Osteoblast (primary cell): Measurements from ENCODE around the gene GRAMD1B. TPM values are rescaled to one million over a fixed set of nuclear protein-coding genes. Genes with fewer than 3 reads are reported as not detected.

Experiments used
- DNase-seq: peaks from one replicate; pipeline ENCODE4 v3.0.0; 2011; ENCODE audit warnings: low spot score, mixed read lengths; ENCODE audit not compliant: insufficient read length; ENCODE audit errors: missing footprints
- H2AFZ ChIP-seq: 2 replicates; pipeline ENCODE4 v1.6.0; 2011; ENCODE audit warnings: mild to moderate bottlenecking, low read length
- H3K27ac ChIP-seq: 2 replicates; pipeline ENCODE4 v1.5.1; 2011; ENCODE audit warnings: mild to moderate bottlenecking, low read depth, low read length, moderate library complexity
- H3K27me3 ChIP-seq: 2 replicates; pipeline ENCODE4 v1.6.0; 2012; ENCODE audit warnings: mild to moderate bottlenecking, control low read depth, inconsistent platforms, low read length, moderate library complexity; ENCODE audit not compliant: insufficient read depth
- H3K36me3 ChIP-seq: 2 replicates; pipeline ENCODE4 v1.5.1; 2011; ENCODE audit warnings: mild to moderate bottlenecking, low read length, control low read depth, moderate library complexity; ENCODE audit not compliant: insufficient read depth
- H3K4me1 ChIP-seq: 2 replicates; pipeline ENCODE4 v1.5.1; 2011; ENCODE audit warnings: mild to moderate bottlenecking, low read length, control low read depth, moderate library complexity; ENCODE audit not compliant: insufficient read depth
- H3K4me2 ChIP-seq: 2 replicates; pipeline ENCODE4 v1.6.0; 2011; ENCODE audit warnings: mild to moderate bottlenecking, low read length; ENCODE audit not compliant: insufficient read depth
- H3K4me3 ChIP-seq: fragments of 200-600 bp; sonication (generic); 3 replicates; pipeline ENCODE4 v1.5.1; 2012; ENCODE audit warnings: mild to moderate bottlenecking, low read length, inconsistent platforms; ENCODE audit not compliant: insufficient read depth
- H3K79me2 ChIP-seq: 2 replicates; pipeline ENCODE4 v1.6.0; 2012; ENCODE audit warnings: mild to moderate bottlenecking, low read length, control low read depth, inconsistent platforms; ENCODE audit not compliant: insufficient read depth
- H3K9me3 ChIP-seq: 2 replicates; pipeline ENCODE4 v1.5.1; 2011; ENCODE audit warnings: low read depth, low read length, control low read depth
- H4K20me1 ChIP-seq: 2 replicates; pipeline ENCODE4 v1.6.0; 2012; ENCODE audit warnings: mild to moderate bottlenecking, low read length, control low read depth; ENCODE audit not compliant: insufficient read depth
- total RNA-seq: library from RNA; depleted of rRNA; stranded (reverse); fragments of >200 nt; gene quantifications from 2 replicates; pipeline ENCODE4 v1.2.3, GENCODE V29; 2012
- TF ChIP-seq, protein P1 (sequence below): IDR thresholded peaks from 2 replicates; pipeline ENCODE4 v1.5.1; 2011; ENCODE audit warnings: mild to moderate bottlenecking, low read depth, low read length, moderate library complexity; ENCODE audit errors: extremely low read depth

The GRAMD1B gene
- total RNA-seq, 1 donor, result 15.2 TPM

GRCh38 chr11:123473941-123474677 lies 44.0 kb downstream of the GRAMD1B start:
- Histone ChIP-seq H3K4me3 (no peak overlapping the region), H3K79me2 (peaks cover 61% of the 10 kb centered on the region), H3K4me1 (peaks cover 35% of the 10 kb centered on the region), H3K36me3 (no peaks in the 10 kb centered on the region), H3K27me3 (no peaks in the 10 kb centered on the region), H3K9me3 (no peaks in the 10 kb centered on the region), H3K27ac (peak overlapping the region; percentile 96), H3K4me2 (peak overlapping the region; percentile 42), H2AFZ (no peak overlapping the region), H4K20me1 (no peaks in the 10 kb centered on the region)
- TF ChIP-seq, protein P1, sequence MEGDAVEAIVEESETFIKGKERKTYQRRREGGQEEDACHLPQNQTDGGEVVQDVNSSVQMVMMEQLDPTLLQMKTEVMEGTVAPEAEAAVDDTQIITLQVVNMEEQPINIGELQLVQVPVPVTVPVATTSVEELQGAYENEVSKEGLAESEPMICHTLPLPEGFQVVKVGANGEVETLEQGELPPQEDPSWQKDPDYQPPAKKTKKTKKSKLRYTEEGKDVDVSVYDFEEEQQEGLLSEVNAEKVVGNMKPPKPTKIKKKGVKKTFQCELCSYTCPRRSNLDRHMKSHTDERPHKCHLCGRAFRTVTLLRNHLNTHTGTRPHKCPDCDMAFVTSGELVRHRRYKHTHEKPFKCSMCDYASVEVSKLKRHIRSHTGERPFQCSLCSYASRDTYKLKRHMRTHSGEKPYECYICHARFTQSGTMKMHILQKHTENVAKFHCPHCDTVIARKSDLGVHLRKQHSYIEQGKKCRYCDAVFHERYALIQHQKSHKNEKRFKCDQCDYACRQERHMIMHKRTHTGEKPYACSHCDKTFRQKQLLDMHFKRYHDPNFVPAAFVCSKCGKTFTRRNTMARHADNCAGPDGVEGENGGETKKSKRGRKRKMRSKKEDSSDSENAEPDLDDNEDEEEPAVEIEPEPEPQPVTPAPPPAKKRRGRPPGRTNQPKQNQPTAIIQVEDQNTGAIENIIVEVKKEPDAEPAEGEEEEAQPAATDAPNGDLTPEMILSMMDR, result no peak
- DNase-seq, result peak; percentile 90

- DNase-seq, result peak; percentile 75
- Histone ChIP-seq H4K20me1 (no peaks in the 10 kb centered on the region), H3K4me1 (peaks cover 43% of the 10 kb centered on the region), H3K4me2 (peak overlapping the region; percentile 42), H2AFZ (peak overlapping the region; percentile 42), H3K4me3 (peak overlapping the region; percentile 6), H3K9me3 (no peaks in the 10 kb centered on the region), H3K27ac (peak overlapping the region; percentile 96), H3K27me3 (no peaks in the 10 kb centered on the region), H3K79me2 (peaks cover 63% of the 10 kb centered on the region), H3K36me3 (no peaks in the 10 kb centered on the region)
- TF ChIP-seq, protein P1, result no peak
Measured at GRCh38 chr11:123474994-123475393, 44.9 kb downstream of the GRAMD1B start.

DNA sequence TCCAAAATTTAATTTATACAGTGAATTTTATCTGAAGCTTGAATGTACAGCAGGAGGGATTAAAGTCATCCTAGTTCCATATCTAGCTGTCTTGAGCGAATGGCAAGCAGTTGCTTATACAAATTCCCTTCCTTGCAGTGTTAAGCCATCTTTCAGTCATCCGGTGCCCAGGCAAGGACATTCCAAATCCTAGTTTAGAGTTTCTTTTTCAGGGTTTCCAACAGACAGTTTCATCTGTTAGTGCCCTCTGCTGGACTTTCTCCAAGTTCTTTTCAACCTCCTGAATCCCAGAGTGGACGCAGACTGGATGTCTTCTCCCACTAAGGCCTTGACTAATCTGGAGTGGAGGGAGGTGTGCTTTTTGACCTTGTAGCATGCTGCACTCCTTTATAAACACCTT lies 45.4 kb downstream of the GRAMD1B start:
- Histone ChIP-seq H4K20me1 (no peaks in the 10 kb centered on the region), H3K4me3 (no peak overlapping the region), H3K79me2 (peaks cover 63% of the 10 kb centered on the region), H3K4me1 (peaks cover 48% of the 10 kb centered on the region), H3K36me3 (no peaks in the 10 kb centered on the region), H3K27ac (peak overlapping the region; percentile 96), H2AFZ (no peak overlapping the region), H3K9me3 (no peaks in the 10 kb centered on the region), H3K27me3 (no peaks in the 10 kb centered on the region), H3K4me2 (peak overlapping the region; percentile 42)
- TF ChIP-seq, protein P1, result peak; percentile 47
- no peak for DNase-seq

- no peaks in the 10 kb centered on the region for H4K20me1 ChIP-seq
- peaks cover 56% of the 10 kb centered on the region for H3K79me2 ChIP-seq
- H3K27ac ChIP-seq, result no peak overlapping the region
- no peaks in the 10 kb centered on the region for H3K9me3 ChIP-seq
- no peak overlapping the region for H3K4me3 ChIP-seq
- DNase-seq, result no peak
- TF ChIP-seq, protein P1, result no peak
- H3K4me1 ChIP-seq, result peaks cover 47% of the 10 kb centered on the region
- H3K4me2 ChIP-seq, result no peak overlapping the region
- H3K36me3 ChIP-seq, result peaks cover 11% of the 10 kb centered on the region
- H3K27me3 ChIP-seq, result no peaks in the 10 kb centered on the region
- H2AFZ ChIP-seq, result no peak overlapping the region
Measured at GRCh38 chr11:123477205-123477907, 47.3 kb downstream of the GRAMD1B start.
